Lower lobe of right lung (tissue), 2 donors: ENCODE measurements around the gene RBM44. TPM values are rescaled to one million over a fixed set of nuclear protein-coding genes. Genes with fewer than 3 reads are reported as not detected.

Experiments used
- ATAC-seq, 2 donors: fragments of 200-7000 bp; cut with Tn5 transposase; one replicate each; pipeline ENCODE4 v1.9.1; 2020 to 2022; ENCODE audit warnings: mild to moderate bottlenecking in 2 of 2, moderate library complexity in 2 of 2
- DNase-seq: peaks from one replicate; pipeline ENCODE4 v3.0.0-alpha.2; 2020
- H3K27ac ChIP-seq: fragments of 200-600 bp; one replicate; pipeline ENCODE4 v1.8.0; 2022
- H3K27me3 ChIP-seq: fragments of 200-600 bp; one replicate; pipeline ENCODE4 v1.8.0; 2022; ENCODE audit warnings: low read depth
- H3K36me3 ChIP-seq: fragments of 200-600 bp; one replicate; pipeline ENCODE4 v1.8.0; 2022; ENCODE audit warnings: mild to moderate bottlenecking
- H3K4me1 ChIP-seq: fragments of 200-600 bp; one replicate; pipeline ENCODE4 v1.8.0; 2022
- H3K4me3 ChIP-seq: fragments of 200-600 bp; one replicate; pipeline ENCODE4 v1.8.0; 2022; ENCODE audit warnings: mild to moderate bottlenecking
- H3K9me3 ChIP-seq: fragments of 200-600 bp; one replicate; pipeline ENCODE4 v1.8.0; 2022
- intact Hi-C: fragments of 100-400 bp; cut with DNase I; formaldehyde crosslinking; loops from one replicate; pipeline ENCODE4 v1.11.0; 2022
- total RNA-seq: library from RNA; stranded (reverse); fragmentation: NEBNext Ultra II Directional; extraction: Animal tissue kit (Norgen Biotek cat#: 25700); gene quantifications from one replicate; pipeline ENCODE4 v1.2.1, GENCODE V29; 2021
- TF ChIP-seq, protein P1 (sequence below): fragments of 200-600 bp; IDR thresholded peaks from one replicate; pipeline ENCODE4 v1.8.0; 2022; ENCODE audit warnings: antibody characterized with exemption, mild to moderate bottlenecking
- donor health status: DM: no; HTN: yes; CAD: no; lungs with severe emphysema.

Gene RBM44
- total RNA-seq, 1 donor from 2014 or later = 0.59 TPM

DNA sequence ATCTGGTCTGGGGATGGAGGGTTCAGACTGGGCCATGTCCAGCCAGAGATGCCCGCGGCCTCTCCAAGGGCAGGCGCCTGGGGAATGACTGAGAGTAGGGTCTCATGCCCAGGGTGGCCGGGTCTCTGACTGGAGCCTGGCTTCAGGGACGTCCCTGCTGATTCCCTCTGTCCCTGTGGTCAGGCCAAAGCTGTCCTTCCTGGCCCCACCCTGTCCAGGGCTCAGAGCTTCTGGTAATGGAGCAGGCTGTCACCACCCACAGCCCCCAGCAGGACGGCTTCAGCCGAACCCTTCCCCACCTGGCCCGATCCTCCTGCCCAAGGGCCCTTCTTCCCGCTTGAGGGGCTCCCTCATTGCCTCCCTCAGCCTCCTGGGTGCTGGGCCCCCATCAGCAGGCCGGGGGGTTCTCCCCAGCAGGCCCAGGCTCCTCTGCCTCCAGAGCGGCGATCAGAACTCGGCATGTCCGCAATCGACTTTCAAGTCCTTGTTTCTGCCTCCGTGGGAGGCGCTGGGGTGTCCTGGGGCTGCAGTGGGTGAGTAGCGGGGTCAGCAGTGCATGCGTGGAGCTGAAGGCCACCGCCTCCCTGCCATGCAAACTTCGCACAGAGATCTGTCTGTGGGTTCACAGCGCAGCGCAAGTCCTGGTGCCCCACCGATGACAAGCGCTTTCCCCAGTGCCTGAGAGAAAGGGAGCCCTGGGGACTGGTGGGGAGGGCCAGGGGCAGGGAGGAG is 79.2 kb downstream of the RBM44 start:
- ATAC-seq (no peak), DNase-seq (peak; percentile 29)
- no peaks in the 10 kb centered on the region for H3K27me3 ChIP-seq
- H3K4me1 ChIP-seq = no peaks in the 10 kb centered on the region
- no peak overlapping the region for H3K27ac ChIP-seq
- no peak overlapping the region for H3K4me3 ChIP-seq
- H3K9me3 ChIP-seq = no peaks in the 10 kb centered on the region
- TF ChIP-seq, protein P1, sequence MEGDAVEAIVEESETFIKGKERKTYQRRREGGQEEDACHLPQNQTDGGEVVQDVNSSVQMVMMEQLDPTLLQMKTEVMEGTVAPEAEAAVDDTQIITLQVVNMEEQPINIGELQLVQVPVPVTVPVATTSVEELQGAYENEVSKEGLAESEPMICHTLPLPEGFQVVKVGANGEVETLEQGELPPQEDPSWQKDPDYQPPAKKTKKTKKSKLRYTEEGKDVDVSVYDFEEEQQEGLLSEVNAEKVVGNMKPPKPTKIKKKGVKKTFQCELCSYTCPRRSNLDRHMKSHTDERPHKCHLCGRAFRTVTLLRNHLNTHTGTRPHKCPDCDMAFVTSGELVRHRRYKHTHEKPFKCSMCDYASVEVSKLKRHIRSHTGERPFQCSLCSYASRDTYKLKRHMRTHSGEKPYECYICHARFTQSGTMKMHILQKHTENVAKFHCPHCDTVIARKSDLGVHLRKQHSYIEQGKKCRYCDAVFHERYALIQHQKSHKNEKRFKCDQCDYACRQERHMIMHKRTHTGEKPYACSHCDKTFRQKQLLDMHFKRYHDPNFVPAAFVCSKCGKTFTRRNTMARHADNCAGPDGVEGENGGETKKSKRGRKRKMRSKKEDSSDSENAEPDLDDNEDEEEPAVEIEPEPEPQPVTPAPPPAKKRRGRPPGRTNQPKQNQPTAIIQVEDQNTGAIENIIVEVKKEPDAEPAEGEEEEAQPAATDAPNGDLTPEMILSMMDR = no peak
- intact Hi-C loops = no loop called here
- H3K36me3 ChIP-seq = no peaks in the 10 kb centered on the region

DNA sequence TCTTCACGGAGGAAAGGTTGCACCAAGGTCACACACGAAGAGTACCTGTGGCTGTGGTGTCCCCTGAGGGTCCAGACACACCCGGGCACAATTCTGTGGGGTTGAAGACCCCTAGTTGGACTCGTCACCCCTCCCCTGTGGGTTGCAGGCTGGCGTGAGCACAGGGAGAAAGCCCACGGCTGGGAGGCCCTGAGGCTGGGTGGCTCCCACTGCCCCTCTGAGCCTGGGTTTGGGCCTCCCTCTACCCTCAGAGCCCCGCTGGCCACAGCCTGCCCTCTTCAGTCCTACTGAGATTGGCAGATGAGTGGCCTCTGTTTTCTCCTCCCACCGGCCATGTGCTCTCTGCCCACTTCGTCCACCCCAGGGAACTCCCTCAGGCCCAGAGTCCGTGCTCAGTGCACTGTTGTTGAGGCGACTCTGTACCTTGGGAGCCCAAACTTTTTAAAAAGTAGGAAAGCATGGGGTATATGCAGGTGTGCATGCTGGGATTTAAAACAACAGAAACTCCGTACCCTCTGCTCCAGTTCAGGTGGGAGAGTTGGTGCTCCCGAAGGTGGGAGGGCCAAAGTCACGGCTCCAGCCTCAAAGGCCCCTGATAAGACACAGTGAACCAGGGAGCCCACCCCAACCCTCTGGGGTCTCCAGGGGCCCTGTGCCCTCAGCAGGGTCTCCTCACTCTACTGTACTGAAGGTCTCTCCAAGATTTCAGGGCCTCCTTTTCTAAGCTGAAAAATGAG is 79.9 kb downstream of the RBM44 start:
- TF ChIP-seq, protein P1 = no peak
- H3K9me3 ChIP-seq = no peaks in the 10 kb centered on the region
- H3K27me3 ChIP-seq = no peaks in the 10 kb centered on the region
- H3K4me1 ChIP-seq = no peaks in the 10 kb centered on the region
- no peak for DNase-seq
- no peaks in the 10 kb centered on the region for H3K36me3 ChIP-seq
- intact Hi-C loops = no loop called here
- no peak overlapping the region for H3K27ac ChIP-seq
- no peak for ATAC-seq
- H3K4me3 ChIP-seq = no peak overlapping the region

DNA sequence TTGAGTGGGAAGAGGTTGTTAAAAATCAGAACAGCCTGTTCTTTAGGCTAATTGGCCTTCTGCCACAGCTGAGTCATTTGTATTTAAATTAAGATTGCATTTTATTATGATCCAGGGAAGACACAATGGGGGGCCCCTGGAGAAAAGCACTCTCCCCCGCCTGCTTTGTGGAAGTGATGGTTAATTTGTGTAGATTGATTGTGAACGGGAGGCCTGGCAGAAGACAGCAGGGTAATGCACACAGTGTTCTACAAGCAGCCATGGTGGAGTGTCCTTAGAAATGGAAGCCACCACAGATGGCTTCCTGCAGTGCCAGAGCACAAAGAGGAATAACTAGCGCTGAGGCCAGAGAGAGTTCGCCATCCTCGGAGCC is 80.5 kb downstream of the RBM44 start:
- Histone ChIP-seq H3K9me3 (no peaks in the 10 kb centered on the region), H3K27ac (no peak overlapping the region), H3K4me3 (no peak overlapping the region), H3K4me1 (no peaks in the 10 kb centered on the region), H3K36me3 (no peaks in the 10 kb centered on the region), H3K27me3 (no peaks in the 10 kb centered on the region)
- intact Hi-C loops = no loop called here
- ATAC-seq (no peak), DNase-seq (no peak)
- TF ChIP-seq, protein P1 = no peak

DNA sequence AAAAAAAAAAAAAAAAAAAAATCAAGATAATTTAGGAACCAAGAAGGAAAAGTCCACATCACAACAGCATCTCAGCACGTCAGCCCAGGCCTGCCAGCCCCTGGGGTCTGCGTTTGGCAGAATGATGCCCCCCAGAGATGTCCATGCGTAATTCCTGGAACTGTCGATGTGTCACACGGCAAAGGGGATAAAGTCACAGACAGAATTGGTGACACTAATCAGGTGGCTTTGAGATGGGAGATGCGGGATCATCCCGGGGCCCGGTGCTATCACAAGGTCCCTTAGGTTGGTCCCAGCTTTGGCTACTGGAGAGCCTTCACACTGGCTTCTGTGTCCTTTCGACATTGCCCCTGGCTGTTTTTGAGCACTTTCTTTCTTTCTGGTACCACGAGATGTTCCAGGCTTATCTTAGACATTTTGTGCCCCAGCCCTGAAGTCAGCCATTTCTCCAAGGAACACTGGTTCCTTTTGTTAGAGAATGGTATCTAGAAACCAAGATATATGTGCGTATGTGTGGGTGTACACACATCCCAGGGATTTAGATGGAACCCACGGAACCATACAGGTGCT is 81.5 kb downstream of the RBM44 start:
- H3K4me3 ChIP-seq = no peak overlapping the region
- peaks cover under 1% of the 10 kb centered on the region for H3K4me1 ChIP-seq
- H3K36me3 ChIP-seq = no peaks in the 10 kb centered on the region
- H3K9me3 ChIP-seq = no peaks in the 10 kb centered on the region
- intact Hi-C loops = no loop called here
- DNase-seq (peak; percentile 10), ATAC-seq (no peak)
- H3K27me3 ChIP-seq = no peaks in the 10 kb centered on the region
- TF ChIP-seq, protein P1 = no peak
- H3K27ac ChIP-seq = no peak overlapping the region

DNA sequence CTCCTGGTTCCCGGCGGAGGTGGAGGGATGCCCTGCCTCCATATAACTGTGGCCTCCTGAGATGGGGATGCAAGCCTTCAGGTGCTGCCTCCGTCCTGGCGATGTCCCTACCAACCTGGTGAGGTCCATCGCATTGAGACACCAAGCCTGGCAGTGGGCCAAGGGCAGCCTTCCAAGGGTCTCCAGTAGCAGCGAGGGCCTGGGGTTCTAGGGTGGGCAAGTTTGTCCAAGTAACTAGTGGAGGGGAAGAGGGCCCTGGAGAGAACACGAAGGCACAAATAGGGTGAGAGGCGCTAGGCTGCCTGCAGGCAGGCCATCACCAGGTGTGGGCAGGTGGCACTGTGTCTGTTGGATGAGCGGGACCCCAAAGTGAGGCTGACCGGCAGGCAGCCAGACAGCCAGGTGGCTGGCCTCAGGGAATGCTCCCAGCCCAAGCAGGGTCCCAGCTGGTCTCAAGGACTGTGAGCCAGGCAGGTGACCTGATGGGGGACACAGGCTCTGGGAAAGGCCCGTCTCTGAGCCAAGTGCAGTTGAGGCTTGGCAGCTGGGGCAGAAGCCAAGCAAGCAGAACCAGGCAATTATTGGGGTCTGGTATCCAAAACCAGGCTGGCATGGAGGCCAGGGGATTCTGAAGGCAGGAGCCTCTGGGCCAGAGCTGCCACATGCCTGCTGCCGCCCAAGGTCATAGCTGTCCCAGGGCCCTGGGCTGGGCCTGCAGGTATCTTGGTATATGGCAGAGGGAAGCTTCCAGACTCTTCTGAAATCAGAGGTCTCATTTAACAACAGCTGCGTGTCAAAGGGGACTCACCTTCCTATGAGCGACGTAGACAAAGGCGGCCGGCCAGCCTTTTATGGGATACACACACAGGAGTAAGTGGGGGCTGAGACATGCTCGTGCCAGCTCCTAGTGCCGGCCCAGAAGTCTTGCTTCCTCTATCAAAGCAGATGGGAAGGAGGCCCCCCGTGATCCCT is 84.2 kb downstream of the RBM44 start:
- Histone ChIP-seq H3K9me3 (no peaks in the 10 kb centered on the region), H3K27ac (no peak overlapping the region), H3K27me3 (no peaks in the 10 kb centered on the region), H3K36me3 (no peaks in the 10 kb centered on the region), H3K4me1 (peaks cover 4% of the 10 kb centered on the region), H3K4me3 (no peak overlapping the region)
- intact Hi-C loops = no loop called here
- ATAC-seq (no peak), DNase-seq (peak; percentile 40)
- TF ChIP-seq, protein P1 = no peak
